GM12878 (cell line): ENCODE measurements around the gene CRYGN. TPM values are rescaled to one million over a fixed set of nuclear protein-coding genes. Genes with fewer than 3 reads are reported as not detected.
A peak's percentile ranks its signal among the peaks of the same experiment; 100 is the strongest.

Source experiments
- ATAC-seq: fragments of 200-7000 bp; cut with Tn5 transposase; 3 replicates; pipeline ENCODE4 v1.9.1; 2020; ENCODE audit warnings: mild to moderate bottlenecking, moderate library complexity
- BruUV-seq: library from RNA; stranded (reverse); fragments of 400-500 nt; replicated peaks from 2 replicates; lab custom pipeline; 2021; lab: Mats Ljungman, UMichigan
- CTCF ChIA-PET: fragments of 300-600 bp; sonication (Branson Sonifier 250); formaldehyde crosslinking; extraction: SDS; loops from one replicate; lab custom pipeline; 2021; ENCODE audit warnings: inconsistent platforms; lab: Yijun Ruan, JAX
- POLR2A ChIA-PET: fragments of 350-600 bp; formaldehyde crosslinking; extraction: SDS; loops from one replicate; lab custom pipeline; 2021; ENCODE audit warnings: inconsistent platforms; lab: Charles Lee
- RAD21 ChIA-PET: fragments of 300-600 bp; sonication (Branson Sonifier 250); formaldehyde crosslinking; loops from one replicate; lab custom pipeline; 2023; ENCODE audit warnings: antibody characterized with exemption; ENCODE audit not compliant: unreplicated experiment; lab: Charles Lee
- SMC1A ChIA-PET: fragments of 300-600 bp; sonication (Branson Sonifier 250); formaldehyde crosslinking; loops from one replicate; lab custom pipeline; 2023; ENCODE audit not compliant: unreplicated experiment, uncharacterized antibody; lab: Charles Lee
- DNase-seq: peaks from one replicate; pipeline ENCODE4 v3.0.0-alpha.2; 2011; ENCODE audit warnings: low read depth, low spot score
- FAIRE-seq: peaks from 3 replicates; lab custom pipeline; 2011; peaks lifted over from hg19 to GRCh38; lab: Jason Lieb, UNC
- H2AFZ ChIP-seq: 2 replicates; pipeline ENCODE4 v1.6.0; 2011; ENCODE audit warnings: low read depth, low read length, control low read depth; ENCODE audit not compliant: control insufficient read depth
- H3K27ac ChIP-seq: 2 replicates; pipeline ENCODE4 v1.5.1; 2011; ENCODE audit warnings: control low read depth; ENCODE audit not compliant: control insufficient read depth, insufficient read depth
- H3K27me3 ChIP-seq, 2 experiments: replicated peaks in 1 of 2; 2 replicates each; pipeline versions ENCODE4 v1.6.0 to v1.6.1; 2011; ENCODE audit warnings: low read length in 1 of 2; ENCODE audit not compliant: control insufficient read depth in 2 of 2, insufficient read depth in 2 of 2
- H3K36me3 ChIP-seq, 2 experiments: 2 replicates each; pipeline ENCODE4 v1.5.1; 2011; ENCODE audit warnings: low read length in 1 of 2; ENCODE audit not compliant: control insufficient read depth in 2 of 2, insufficient read depth in 2 of 2
- H3K4me1 ChIP-seq: 2 replicates; pipeline ENCODE4 v1.6.1; 2011; ENCODE audit warnings: mild to moderate bottlenecking, low read length, moderate library complexity, mixed read lengths; ENCODE audit not compliant: control insufficient read depth, insufficient read depth
- H3K4me2 ChIP-seq: 2 replicates; pipeline ENCODE4 v1.6.0; 2011; ENCODE audit warnings: control low read depth; ENCODE audit not compliant: control insufficient read depth, insufficient read depth
- H3K4me3 ChIP-seq: fragments of 200-600 bp; sonication (generic); 2 replicates; pipeline ENCODE4 v1.5.1; 2016
- H3K79me2 ChIP-seq: 2 replicates; pipeline ENCODE4 v1.6.0; 2011; ENCODE audit warnings: low read length; ENCODE audit not compliant: control insufficient read depth, insufficient read depth
- H3K9ac ChIP-seq: 2 replicates; pipeline ENCODE4 v1.8.0; 2011; ENCODE audit warnings: low read length, control low read depth, mixed read lengths; ENCODE audit not compliant: control insufficient read depth, insufficient read depth
- H3K9me3 ChIP-seq: replicated peaks from 3 replicates; pipeline ENCODE4 v1.5.1; 2011; ENCODE audit warnings: mild to moderate bottlenecking, low read length; ENCODE audit not compliant: control insufficient read depth, insufficient read depth
- H4K20me1 ChIP-seq: 2 replicates; pipeline ENCODE4 v1.6.0; 2011; ENCODE audit not compliant: control insufficient read depth, insufficient read depth
- CUX1 ChIP-seq: IDR thresholded peaks from 2 replicates; pipeline ENCODE4 v1.6.1; 2012; ENCODE audit warnings: improper control_type of control experiment, low read depth, low read length; ENCODE audit not compliant: insufficient replicate concordance
- POLR2AphosphoS2 ChIP-seq: IDR thresholded peaks from 2 replicates; pipeline ENCODE4 v1.6.1; 2011; ENCODE audit warnings: low read depth, mild to moderate bottlenecking, low read length, improper control_type of control experiment, moderate library complexity
- RCOR1 ChIP-seq: conservative IDR thresholded peaks from 2 replicates; pipeline ENCODE4 v1.6.1; 2012; ENCODE audit warnings: low read depth, low read length, improper control_type of control experiment
- WGBS: methylation state at CpG from one replicate; pipeline ENCODE4 v1.1.6; 2016; ENCODE audit warnings: low lambda C conversion rate; ENCODE audit not compliant: insufficient replicate concordance, insufficient coverage; ENCODE audit errors: missing lambda C conversion rate; 5-methylcytosine and 5-hydroxymethylcytosine counted together
- in situ Hi-C: fragments of 300-500 bp; cut with MboI; formaldehyde crosslinking; loops from 9 replicates; pipeline ENCODE4 v1.14.3; 2018; ENCODE audit warnings: mixed read lengths
- intact Hi-C: fragments of 100-400 bp; cut with micrococcal nuclease; formaldehyde crosslinking; loops from one replicate; pipeline ENCODE4 v1.14.2; 2022; ENCODE audit not compliant: unreplicated experiment
- polyA plus RNA-seq, 11 experiments: library from polyadenylated mRNA; depleted of rRNA in 4 of 11; unstranded in 6 of 11; stranded (reverse) in 5 of 11; fragments of >200 nt; fragmentation: Nextera tagmentation in 4 of 11; fragmentation: Illumina TruSeq in 1 of 11; extraction: Ambion mirVana in 4 of 11; extraction: Trizol in 1 of 11; gene quantifications; 1 replicate in 1 of 11; 2 replicates in 10 of 11; pipeline versions ENCODE4 v1.2.1 to v1.2.3, GENCODE V29; 2011 to 2016; ENCODE audit warnings: inconsistent platforms in 2 of 11, missing spikeins in 2 of 11, low read depth in 1 of 11
- total RNA-seq, 4 experiments: library from RNA; depleted of rRNA in 3 of 4; stranded (reverse); fragments of >200 nt in 3 of 4; fragmentation: Illumina TruSeq in 1 of 4; extraction: Trizol in 1 of 4; gene quantifications; 2 replicates each; pipeline versions ENCODE4 v1.2.1 to v1.2.3, GENCODE V29; 2013 to 2021

The CRYGN gene
- total and polyA plus RNA-seq, 10 of the 15 experiments (the other 5 are each of a cell fraction or from before 2014, with no cell fraction given), result not detected

GRCh38 chr7:151461096-151461941 is 21.4 kb upstream of the CRYGN start:
- 81% methylated on average over 6 of the region's 6 CpGs for WGBS
- H3K4me3 ChIP-seq, result no peak overlapping the region
- no peak overlapping the region for H3K9ac ChIP-seq
- H4K20me1 ChIP-seq, result no peaks in the 10 kb centered on the region
- in situ Hi-C loops (no loop called here), intact Hi-C loops (no loop called here)
- ChIA-PET POLR2A (no interaction called here), SMC1A (interaction anchor here (1.1 kb wide), 1 partner anchor 10 kb away, joined by 3 read pairs; no protein-coding TSS in a partner anchor), RAD21 (no interaction called here), CTCF (interaction anchor here (1.0 to 1.6 kb wide), 4 partner anchors 9 to 58 kb away, joined by 3 to 6 read pairs (median 3); partner anchors contain the start of gene RHEB)
- no peak overlapping the region for H3K27ac ChIP-seq
- peaks cover 15% of the 10 kb centered on the region; the same call in 2 of the 3 replicates for H3K9me3 ChIP-seq
- peaks cover 11 to 16% of the 10 kb centered on the region in 2 experiments for H3K36me3 ChIP-seq
- no TSS peak for BruUV-seq
- DNase-seq (no peak), ATAC-seq (peak; percentile 17), FAIRE-seq (no peak)
- no peaks in the 10 kb centered on the region for H3K4me1 ChIP-seq
- no peak overlapping the region for H2AFZ ChIP-seq
- no peaks in the 10 kb centered on the region for H3K79me2 ChIP-seq
- H3K4me2 ChIP-seq, result no peak overlapping the region
- no peaks in the 10 kb centered on the region for H3K27me3 ChIP-seq
- TF ChIP-seq RCOR1 (no peak), POLR2AphosphoS2 (0 out of 2 replicates have a peak, but pooled peaks have one; percentile 49), CUX1 (no peak)
